ENCODE results near the gene JOSD2.

DNA sequence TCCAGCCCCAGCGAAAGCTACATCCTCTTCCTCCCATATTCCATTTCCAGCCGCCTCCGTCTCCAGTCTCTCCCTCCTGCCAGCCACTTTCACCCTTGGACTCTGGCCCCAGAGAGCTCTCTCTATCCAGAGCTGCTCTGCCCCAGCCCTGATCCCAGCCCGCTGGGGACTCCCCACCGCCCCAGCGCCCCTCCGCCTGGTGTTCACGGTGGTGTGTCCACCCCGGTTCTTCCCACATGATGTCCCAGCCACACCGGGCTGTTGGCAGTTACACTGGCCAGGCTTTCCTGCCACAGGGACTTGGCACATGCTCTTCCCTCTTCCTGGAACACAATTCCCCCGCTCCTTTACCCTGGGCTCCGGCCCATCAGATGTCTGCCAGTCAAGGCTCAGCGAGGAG lies 46.0 kb downstream of the JOSD2 start:
- TF ChIP-seq, protein P1, sequence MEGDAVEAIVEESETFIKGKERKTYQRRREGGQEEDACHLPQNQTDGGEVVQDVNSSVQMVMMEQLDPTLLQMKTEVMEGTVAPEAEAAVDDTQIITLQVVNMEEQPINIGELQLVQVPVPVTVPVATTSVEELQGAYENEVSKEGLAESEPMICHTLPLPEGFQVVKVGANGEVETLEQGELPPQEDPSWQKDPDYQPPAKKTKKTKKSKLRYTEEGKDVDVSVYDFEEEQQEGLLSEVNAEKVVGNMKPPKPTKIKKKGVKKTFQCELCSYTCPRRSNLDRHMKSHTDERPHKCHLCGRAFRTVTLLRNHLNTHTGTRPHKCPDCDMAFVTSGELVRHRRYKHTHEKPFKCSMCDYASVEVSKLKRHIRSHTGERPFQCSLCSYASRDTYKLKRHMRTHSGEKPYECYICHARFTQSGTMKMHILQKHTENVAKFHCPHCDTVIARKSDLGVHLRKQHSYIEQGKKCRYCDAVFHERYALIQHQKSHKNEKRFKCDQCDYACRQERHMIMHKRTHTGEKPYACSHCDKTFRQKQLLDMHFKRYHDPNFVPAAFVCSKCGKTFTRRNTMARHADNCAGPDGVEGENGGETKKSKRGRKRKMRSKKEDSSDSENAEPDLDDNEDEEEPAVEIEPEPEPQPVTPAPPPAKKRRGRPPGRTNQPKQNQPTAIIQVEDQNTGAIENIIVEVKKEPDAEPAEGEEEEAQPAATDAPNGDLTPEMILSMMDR (IDR thresholded peaks at IDR 0.05): no peak
- TF ChIP-seq ZFX (IDR thresholded peaks at IDR 0.05; ENCODE audit: borderline replicate concordance): no peak

Data from 22Rv1 (cell line).